ENCODE measurements around the gene LMNTD2.
"Not testable (repeated sequence)": the region's sequence is repeated elsewhere in the genome, so short reads cannot be mapped to it uniquely, and the experiment has no call there.

Gene LMNTD2

DNA sequence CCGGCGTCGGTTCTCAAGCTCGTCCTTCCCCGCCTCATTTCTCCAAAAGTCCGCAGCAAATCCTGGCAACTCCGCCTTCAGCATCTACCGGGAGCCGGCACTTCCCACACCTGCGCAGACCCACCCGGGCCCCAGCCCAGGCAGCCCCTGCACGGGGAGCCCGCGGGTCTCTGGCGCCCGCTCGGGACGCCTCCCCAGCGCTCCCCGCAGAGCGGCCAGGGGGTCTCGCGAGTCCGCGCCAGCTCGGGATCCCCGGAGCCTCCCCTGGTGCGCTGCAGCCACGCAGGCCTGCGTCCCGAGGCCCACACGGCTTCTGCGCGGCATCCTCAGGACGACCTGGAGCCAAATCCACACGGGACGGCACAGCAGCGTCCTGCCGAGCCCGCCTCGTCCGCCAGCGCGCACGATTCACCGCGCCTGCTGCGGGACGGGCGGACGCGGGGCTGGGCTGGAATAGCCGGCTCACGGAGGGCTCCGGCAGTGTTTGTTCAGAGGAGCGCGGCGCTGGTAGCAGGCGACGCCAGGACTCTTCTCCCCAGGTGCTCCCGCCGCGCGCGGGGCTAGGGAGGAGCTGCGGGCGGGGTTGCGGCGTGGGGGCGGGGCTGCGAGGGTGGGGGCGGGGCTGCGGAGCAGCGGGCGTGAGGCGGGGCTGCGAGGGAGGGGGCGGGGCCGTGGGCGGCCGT is 14.9 kb upstream of the LMNTD2 start:
- Histone ChIP-seq H3K4me3 (peak overlapping the region; percentile 92), H3K36me3 (ENCODE audit: insufficient read depth, low read length) (no peaks in the 10 kb centered on the region; the same call in 1 of the 2 replicates), H3K9ac (ENCODE audit: insufficient read length) (peak overlapping the region; percentile 74), H3K9me3 (ENCODE audit: low read depth, low read length) (no peaks in the 10 kb centered on the region), H3K27ac (peak overlapping the region; percentile 1; the same call in 1 of the 2 replicates)
- no peak for DNase-seq (ENCODE audit: low read depth, low spot score)
- TF ChIP-seq EZH2 (IDR thresholded peaks at IDR 0.05) (no peak), FOXP2 (optimal IDR thresholded peaks at IDR 0.05; ENCODE audit: control extremely low read depth, extremely low read length, insufficient read depth) (no peak), POLR2AphosphoS5 (IDR thresholded peaks at IDR 0.05; ENCODE audit: borderline replicate concordance, low read depth, low read length) (peak; percentile 77)

DNA sequence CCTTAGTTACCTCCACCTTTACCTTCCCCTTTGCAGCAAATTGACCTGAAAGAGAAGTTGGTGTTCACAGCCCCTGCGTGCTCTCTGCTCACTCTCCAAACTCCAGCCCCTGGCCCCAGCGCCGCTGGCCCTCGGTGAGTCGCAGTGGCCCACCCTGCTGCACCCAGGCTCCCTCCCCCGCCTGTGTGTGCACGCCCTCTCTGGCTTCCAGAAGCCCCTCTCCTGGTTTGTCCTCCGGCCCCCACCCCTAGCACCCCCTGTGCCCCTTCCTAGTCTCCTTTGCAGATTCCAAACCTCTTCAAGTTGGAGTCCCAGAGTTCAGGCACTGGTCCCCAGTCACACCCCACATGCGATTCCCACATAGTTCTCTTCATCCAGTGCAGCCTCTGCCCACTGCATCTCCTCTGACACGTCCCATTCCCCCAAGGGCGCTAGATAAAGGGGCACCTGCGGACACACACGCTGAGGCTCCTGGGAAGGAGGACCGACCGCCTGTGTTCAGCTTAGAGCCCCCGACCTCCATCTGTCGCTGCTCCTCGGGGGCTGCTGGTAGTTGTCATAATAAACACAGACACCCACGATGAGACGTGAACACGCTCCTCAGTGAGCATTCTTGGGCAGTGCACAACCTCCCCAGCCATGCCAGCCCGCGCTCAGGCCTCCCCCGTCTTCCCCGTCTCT is 14.2 kb upstream of the LMNTD2 start:
- peak overlapping the region; percentile 92 for H3K4me3 ChIP-seq
- no peaks in the 10 kb centered on the region for H3K9me3 ChIP-seq (ENCODE audit: low read depth, low read length)
- TF ChIP-seq EZH2 (IDR thresholded peaks at IDR 0.05) (no peak), FOXP2 (optimal IDR thresholded peaks at IDR 0.05; ENCODE audit: control extremely low read depth, extremely low read length, insufficient read depth) (no peak), POLR2AphosphoS5 (IDR thresholded peaks at IDR 0.05; ENCODE audit: borderline replicate concordance, low read depth, low read length) (no peak)
- H3K36me3 ChIP-seq (ENCODE audit: insufficient read depth, low read length): no peaks in the 10 kb centered on the region; the same call in 1 of the 2 replicates
- H3K27ac ChIP-seq: peak overlapping the region; percentile 91; the same call in 1 of the 2 replicates
- peak overlapping the region; percentile 74 for H3K9ac ChIP-seq (ENCODE audit: insufficient read length)
- DNase-seq (ENCODE audit: low read depth, low spot score): no peak

DNA sequence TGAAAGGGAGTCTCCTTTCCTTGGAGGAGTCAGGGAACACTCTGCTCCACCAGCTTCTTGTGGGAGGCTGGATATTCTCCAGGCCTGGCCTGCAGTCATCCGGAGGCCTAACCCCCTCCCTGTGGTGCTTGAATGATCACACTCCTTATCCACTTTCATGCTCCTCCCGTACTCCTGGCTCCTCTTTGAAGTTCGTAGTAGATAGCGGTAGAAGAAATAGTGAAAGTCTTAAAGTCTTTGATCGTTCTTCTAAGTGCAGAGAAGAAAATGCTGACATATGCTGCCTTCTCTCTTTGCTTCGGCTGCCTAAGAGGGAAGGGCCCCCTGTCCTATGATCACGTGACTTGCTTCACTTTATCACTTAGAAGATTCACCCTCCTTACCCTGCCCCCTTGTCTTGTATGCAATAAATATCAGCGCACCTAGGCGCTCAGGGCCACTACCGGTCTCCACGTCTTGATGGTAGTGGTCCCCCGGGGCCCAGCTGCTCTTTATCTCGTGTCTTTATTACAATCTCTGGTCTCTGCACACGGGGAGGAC is 13.6 kb upstream of the LMNTD2 start:
- 0 out of 2 replicates have a peak, but pooled peaks have one; percentile 34 for TF ChIP-seq POLR2AphosphoS5 (IDR thresholded peaks at IDR 0.05; ENCODE audit: borderline replicate concordance, low read depth, low read length)
- not testable (repeated sequence) for H3K9me3 ChIP-seq (ENCODE audit: low read depth, low read length); H3K36me3 ChIP-seq (ENCODE audit: insufficient read depth, low read length)
- Histone ChIP-seq H3K4me3 (peak overlapping the region; percentile 92), H3K9ac (ENCODE audit: insufficient read length) (peak overlapping the region; percentile 74), H3K27ac (peak overlapping the region; percentile 91)
- DNase-seq (ENCODE audit: low read depth, low spot score): peak; percentile 45

DNA sequence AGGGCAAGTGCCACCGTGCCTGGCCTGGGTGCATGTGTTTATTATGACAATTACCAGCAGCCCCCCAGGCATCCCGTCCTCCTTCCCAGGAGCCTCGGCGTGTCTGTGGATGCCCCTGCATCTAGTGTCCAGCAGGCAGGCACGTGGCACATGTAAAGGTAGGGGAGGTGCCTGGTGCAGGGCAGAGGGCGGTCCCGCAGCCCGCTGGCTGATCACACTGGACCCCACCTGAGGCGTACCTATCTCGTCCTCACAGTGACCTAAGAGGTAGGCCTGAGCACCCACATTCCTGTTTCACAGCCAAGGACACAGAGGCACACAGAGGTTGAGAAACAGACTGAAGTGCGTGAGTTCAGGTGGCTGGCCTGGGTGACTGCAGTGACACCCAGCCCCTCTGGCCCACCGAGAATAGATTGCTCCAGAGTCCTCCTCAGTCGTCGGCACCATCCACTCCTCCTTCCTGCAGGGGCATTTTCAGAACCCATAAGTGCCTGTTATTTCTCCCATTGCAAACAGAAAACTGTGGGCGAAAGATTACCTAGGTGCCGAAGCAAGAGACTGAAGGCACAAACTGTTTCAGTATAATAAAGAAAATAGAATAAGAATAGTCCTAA is 12.7 kb upstream of the LMNTD2 start:
- Histone ChIP-seq H3K36me3 (ENCODE audit: insufficient read depth, low read length) (no peaks in the 10 kb centered on the region; the same call in 1 of the 2 replicates), H3K9ac (ENCODE audit: insufficient read length) (no peak overlapping the region), H3K9me3 (ENCODE audit: low read depth, low read length) (no peaks in the 10 kb centered on the region), H3K27ac (peak overlapping the region; percentile 91), H3K4me3 (no peak overlapping the region)
- no peak for DNase-seq (ENCODE audit: low read depth, low spot score)
- no peak for TF ChIP-seq POLR2AphosphoS5 (IDR thresholded peaks at IDR 0.05; ENCODE audit: borderline replicate concordance, low read depth, low read length)
- no peak for TF ChIP-seq FOXP2 (optimal IDR thresholded peaks at IDR 0.05; ENCODE audit: control extremely low read depth, extremely low read length, insufficient read depth)
- no peak for TF ChIP-seq EZH2 (IDR thresholded peaks at IDR 0.05)

DNA sequence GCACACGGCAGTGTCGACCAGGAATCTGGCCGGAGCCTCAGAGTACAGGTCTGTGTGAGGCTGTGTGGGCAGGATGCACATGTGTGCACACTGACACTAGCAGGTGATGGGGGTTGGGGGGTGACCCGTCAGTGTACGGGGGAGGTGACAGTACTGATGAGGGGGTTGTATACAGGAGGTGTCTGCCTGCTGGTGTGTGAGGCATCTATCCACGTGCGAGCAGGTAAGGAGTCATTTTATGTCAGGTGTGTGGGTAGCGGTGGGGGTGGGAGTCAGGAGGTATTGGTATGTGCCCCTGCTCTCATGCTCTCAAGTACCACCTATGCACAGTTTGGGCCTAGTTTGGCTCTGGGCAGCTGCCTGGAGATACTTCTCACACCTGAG is 11.3 kb upstream of the LMNTD2 start:
- Histone ChIP-seq H3K9ac (ENCODE audit: insufficient read length) (no peak overlapping the region), H3K27ac (no peak overlapping the region), H3K9me3 (ENCODE audit: low read depth, low read length) (no peaks in the 10 kb centered on the region), H3K36me3 (ENCODE audit: insufficient read depth, low read length) (no peaks in the 10 kb centered on the region), H3K4me3 (no peak overlapping the region)
- TF ChIP-seq POLR2AphosphoS5 (IDR thresholded peaks at IDR 0.05; ENCODE audit: borderline replicate concordance, low read depth, low read length) (0 out of 2 replicates have a peak, but pooled peaks have one; percentile 14), EZH2 (IDR thresholded peaks at IDR 0.05) (no peak)
- DNase-seq (ENCODE audit: low read depth, low spot score): no peak

DNA sequence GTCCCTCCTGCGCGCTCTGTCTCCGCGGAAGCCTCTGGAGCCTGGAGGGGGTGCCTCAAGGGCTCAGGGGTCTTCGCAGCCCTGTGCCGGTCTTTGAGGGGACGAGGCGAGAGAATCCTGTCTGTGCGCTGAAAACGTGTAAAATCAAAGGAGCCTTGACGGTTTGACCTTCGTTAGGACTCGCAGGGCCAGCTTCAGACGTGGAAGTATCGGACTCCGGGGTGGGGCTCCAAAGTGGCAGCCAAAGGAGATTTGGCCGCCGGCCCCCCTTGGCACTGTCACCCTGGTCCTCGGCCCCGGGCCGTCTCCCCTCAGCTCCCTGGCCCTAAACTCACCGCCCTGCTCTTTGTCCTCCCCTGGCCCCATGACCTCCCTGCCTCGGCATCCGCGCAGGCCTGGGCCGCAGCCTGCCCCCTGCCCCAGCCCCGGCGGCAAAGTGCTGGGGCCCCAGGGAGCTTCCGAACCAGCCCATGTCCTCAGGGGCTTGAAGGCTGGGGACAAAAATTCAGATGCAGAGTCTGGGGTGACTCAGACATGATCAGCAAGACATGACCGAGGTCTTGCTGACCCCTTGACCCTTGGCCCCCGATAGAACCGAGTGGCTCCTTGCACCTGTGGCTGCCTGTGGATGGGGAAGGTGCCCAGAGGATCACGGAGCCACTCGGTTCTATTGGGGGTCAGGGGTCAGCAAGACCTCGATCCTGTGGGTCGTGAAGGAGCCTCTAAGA is 8.8 kb upstream of the LMNTD2 start:
- Histone ChIP-seq H3K36me3 (ENCODE audit: insufficient read depth, low read length) (no peaks in the 10 kb centered on the region), H3K4me3 (peak overlapping the region; percentile 80), H3K9ac (ENCODE audit: insufficient read length) (peak overlapping the region; percentile 84), H3K9me3 (ENCODE audit: low read depth, low read length) (no peaks in the 10 kb centered on the region), H3K27ac (peak overlapping the region; percentile 60; the same call in 1 of the 2 replicates)
- no peak for DNase-seq (ENCODE audit: low read depth, low spot score)
- TF ChIP-seq POLR2AphosphoS5 (IDR thresholded peaks at IDR 0.05; ENCODE audit: borderline replicate concordance, low read depth, low read length) (no peak), FOXP2 (optimal IDR thresholded peaks at IDR 0.05; ENCODE audit: control extremely low read depth, extremely low read length, insufficient read depth) (no peak), EZH2 (IDR thresholded peaks at IDR 0.05) (no peak)

DNA sequence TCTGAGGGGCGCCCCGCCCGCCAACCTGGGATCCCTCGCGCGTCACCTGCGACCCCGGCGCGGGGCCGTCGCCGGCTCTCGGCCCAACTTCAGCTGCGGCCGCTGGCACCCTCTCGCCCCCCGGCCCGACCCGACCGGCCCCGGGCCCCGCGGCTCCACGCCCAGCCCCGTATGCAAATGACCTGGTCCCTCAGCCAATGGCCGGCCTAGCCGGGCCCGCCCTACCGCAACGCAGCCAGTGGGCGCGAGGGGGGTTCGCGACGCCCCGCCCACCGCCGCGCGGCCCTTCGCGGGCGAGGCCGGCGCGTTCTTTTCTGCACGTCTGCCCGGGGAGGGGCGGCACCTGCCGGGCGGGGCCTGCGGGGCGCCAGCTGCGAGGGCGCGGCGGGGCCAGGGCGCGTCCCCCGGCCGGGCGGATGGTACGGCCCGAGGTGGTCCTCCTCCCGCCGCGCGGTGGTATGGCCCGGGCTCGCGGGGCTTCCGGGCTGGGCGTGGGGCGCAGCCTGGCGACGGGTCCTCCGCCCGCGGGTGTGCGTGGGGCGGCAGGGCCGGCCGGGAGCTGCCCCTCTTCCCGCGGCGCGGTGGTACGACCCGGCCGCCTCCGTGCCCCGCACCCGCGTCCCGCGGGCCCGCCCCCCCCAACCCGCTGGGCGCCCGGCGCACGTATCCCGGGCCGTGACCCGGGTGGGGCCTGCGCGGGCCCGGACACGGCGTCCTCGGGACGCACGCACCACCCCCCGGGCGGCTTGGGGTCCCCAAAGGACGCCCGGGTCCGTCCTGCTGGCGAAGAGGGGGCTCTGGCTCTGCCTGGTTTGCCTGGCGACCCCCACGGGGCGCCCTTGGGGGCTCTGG is 8.0 kb upstream of the LMNTD2 start:
- Histone ChIP-seq H3K4me3 (peak overlapping the region; percentile 80), H3K9ac (ENCODE audit: insufficient read length) (peak overlapping the region; percentile 84), H3K36me3 (ENCODE audit: insufficient read depth, low read length) (no peaks in the 10 kb centered on the region), H3K9me3 (ENCODE audit: low read depth, low read length) (no peaks in the 10 kb centered on the region), H3K27ac (peak overlapping the region; percentile 60; the same call in 1 of the 2 replicates)
- peak; percentile 26 for DNase-seq (ENCODE audit: low read depth, low spot score)
- TF ChIP-seq POLR2AphosphoS5 (IDR thresholded peaks at IDR 0.05; ENCODE audit: borderline replicate concordance, low read depth, low read length) (no peak), EZH2 (IDR thresholded peaks at IDR 0.05) (no peak), FOXP2 (optimal IDR thresholded peaks at IDR 0.05; ENCODE audit: control extremely low read depth, extremely low read length, insufficient read depth) (no peak)
